Activated T-helper 1 cell treated with anti-CD3 and anti-CD28 coated beads, Interleukin-2, amount 50 U/mL, for 16 hours (primary cell): ENCODE data around the gene GSTT4.
A peak's percentile ranks its signal among the peaks of the same experiment; 100 is the strongest.
"Not testable (repeated sequence)": the region's sequence is repeated elsewhere in the genome, so short reads cannot be mapped to it uniquely, and the experiment has no call there.

Experiments
- DNase-seq, 2 donors: peaks; one replicate each; pipeline ENCODE4 v3.0.0-alpha.2; 2020; ENCODE audit warnings: low read depth in 1 of 2, low spot score in 1 of 2

Gene GSTT4

GRCh38 chr22:23989583-23990244, 15.5 kb downstream of the GSTT4 start:
- not testable (repeated sequence) for DNase-seq

- DNase-seq = not testable (repeated sequence)
Measured at GRCh38 chr22:23986538-23987178, 18.6 kb downstream of the GSTT4 start.

- DNase-seq = not testable (repeated sequence)
Measured at GRCh38 chr22:23986089-23986488, 19.2 kb downstream of the GSTT4 start.

- DNase-seq = peak in 1 of 2 donors; percentile 37
Measured at GRCh38 chr22:23984430-23984829, 20.8 kb downstream of the GSTT4 start.

- DNase-seq = not testable (repeated sequence)
Measured at GRCh38 chr22:23980567-23980966, 24.7 kb downstream of the GSTT4 start.

- DNase-seq = not testable (repeated sequence)
Measured at GRCh38 chr22:23979557-23980240, 25.6 kb downstream of the GSTT4 start, which contains the start of gene GSTT2. TSS of gene GSTT2 (plus strand) at chr22:23980134.

GRCh38 chr22:23977304-23977703, 27.9 kb downstream of the GSTT4 start:
- DNase-seq = not testable (repeated sequence)

- not testable (repeated sequence) for DNase-seq
Measured at GRCh38 chr22:23974836-23975352, 30.4 kb downstream of the GSTT4 start.

- DNase-seq = not testable (repeated sequence)
Measured at GRCh38 chr22:23974345-23974744, 30.9 kb downstream of the GSTT4 start, which contains the start of gene DDT. TSS of gene DDT (minus strand) at chr22:23974441. CDS start at chr22:23974414, 27 bp downstream.

GRCh38 chr22:23971927-23972326, 33.3 kb downstream of the GSTT4 start:
- DNase-seq = not testable (repeated sequence)

GRCh38 chr22:23970816-23971486, 34.3 kb downstream of the GSTT4 start:
- no peak for DNase-seq

GRCh38 chr22:23970201-23970641, 35.0 kb downstream of the GSTT4 start:
- no peak for DNase-seq

- no peak for DNase-seq
Measured at GRCh38 chr22:23969071-23969470, 36.2 kb downstream of the GSTT4 start.

GRCh38 chr22:23966568-23966967, 38.7 kb downstream of the GSTT4 start, which contains the start of gene DDTL:
TSS of gene DDTL (plus strand) at chr22:23966888. CDS start at chr22:23966915, 27 bp downstream.
- DNase-seq = not testable (repeated sequence)

- not testable (repeated sequence) for DNase-seq
Measured at GRCh38 chr22:23966094-23966493, 39.2 kb downstream of the GSTT4 start.

- not testable (repeated sequence) for DNase-seq
Measured at GRCh38 chr22:23961084-23961771, 44.0 kb downstream of the GSTT4 start, which contains the start of gene GSTT2B. TSS of gene GSTT2B (minus strand) at chr22:23961195. CDS start at chr22:23961131, 64 bp downstream.

- peak; percentile 44 to 64 for DNase-seq
Measured at GRCh38 chr22:23956301-23956900, 48.9 kb downstream of the GSTT4 start.

GRCh38 chr22:23955886-23956285, 49.4 kb downstream of the GSTT4 start:
- not testable (repeated sequence) for DNase-seq

GRCh38 chr22:23954991-23955305, 50.3 kb downstream of the GSTT4 start:
- not testable (repeated sequence) for DNase-seq
